PC-9 (cell line): Measurements from ENCODE around the gene FGF23.
"Not testable (repeated sequence)": the region's sequence is repeated elsewhere in the genome, so short reads cannot be mapped to it uniquely, and the experiment has no call there.

ENCODE experiments used
- CTCF ChIP-seq: fragments of 200-600 bp; sonication (generic); conservative IDR thresholded peaks from 2 replicates; pipeline ENCODE4 v1.6.1; 2017; ENCODE audit warnings: mixed run types, antibody characterized with exemption, mild to moderate bottlenecking, moderate library complexity
- EZH2 ChIP-seq: fragments of 200-600 bp; sonication (generic); IDR thresholded peaks from 2 replicates; pipeline ENCODE4 v1.8.0; 2017; ENCODE audit warnings: antibody characterized with exemption, low read depth

- TF ChIP-seq CTCF, EZH2: not testable (repeated sequence)
These were observed 25.5 kb upstream of the FGF23 start for GRCh38 chr12:4404877-4405637.
